GM23338 (cell line): ENCODE measurements around the gene PBX3. TPM values are rescaled to one million over a fixed set of nuclear protein-coding genes. Genes with fewer than 3 reads are reported as not detected.
A peak's percentile ranks its signal among the peaks of the same experiment; 100 is the strongest.

Experiments used
- ATAC-seq: fragments of 200-7000 bp; cut with Tn5 transposase; 3 replicates; pipeline ENCODE4 v1.9.1; 2020
- DNase-seq: peaks from one replicate; pipeline ENCODE4 v3.0.0-alpha.2; 2015; ENCODE audit warnings: low spot score
- H2AFZ ChIP-seq: fragments of 200-600 bp; sonication (generic); 2 replicates; pipeline ENCODE4 v1.8.0; 2016; ENCODE audit warnings: antibody characterized with exemption, mild to moderate bottlenecking, moderate library complexity
- H3F3A ChIP-seq: fragments of 200-600 bp; sonication (generic); replicated peaks from 2 replicates; pipeline ENCODE4 v1.8.0; 2017; ENCODE audit warnings: antibody characterized with exemption, mixed run types, low read depth
- H3K27ac ChIP-seq: fragments of 200-600 bp; sonication (generic); 2 replicates; pipeline ENCODE4 v1.6.1; 2016; ENCODE audit warnings: low read depth
- H3K27me3 ChIP-seq: fragments of 200-600 bp; sonication (generic); 2 replicates; pipeline ENCODE4 v1.8.0; 2016; ENCODE audit warnings: mild to moderate bottlenecking, mixed run types, moderate library complexity; ENCODE audit not compliant: insufficient read depth
- H3K36me3 ChIP-seq: fragments of 200-600 bp; sonication (generic); 2 replicates; pipeline ENCODE4 v1.8.0; 2016; ENCODE audit warnings: mild to moderate bottlenecking; ENCODE audit not compliant: insufficient read depth
- H3K4me1 ChIP-seq: fragments of 200-600 bp; sonication (generic); 2 replicates; pipeline ENCODE4 v1.8.0; 2016; ENCODE audit warnings: mild to moderate bottlenecking, moderate library complexity; ENCODE audit not compliant: insufficient read depth
- H3K4me2 ChIP-seq: fragments of 200-600 bp; sonication (generic); 2 replicates; pipeline ENCODE4 v1.7.1; 2017; ENCODE audit warnings: mixed run types
- H3K4me3 ChIP-seq: fragments of 200-600 bp; sonication (generic); 2 replicates; pipeline ENCODE4 v1.6.1; 2016; ENCODE audit warnings: mixed run types
- H3K79me2 ChIP-seq: fragments of 200-600 bp; sonication (generic); replicated peaks from 2 replicates; pipeline ENCODE4 v1.8.0; 2017; ENCODE audit warnings: mild to moderate bottlenecking; ENCODE audit not compliant: insufficient read depth
- H3K9me2 ChIP-seq: fragments of 200-600 bp; sonication (generic); 2 replicates; pipeline ENCODE4 v1.8.0; 2017; ENCODE audit not compliant: insufficient read depth
- H4K20me1 ChIP-seq: fragments of 200-600 bp; sonication (generic); replicated peaks from 2 replicates; pipeline ENCODE4 v1.8.0; 2017; ENCODE audit warnings: mild to moderate bottlenecking; ENCODE audit not compliant: insufficient read depth
- H3K27ac Mint-ChIP-seq: 2 replicates; pipeline ENCODE4 v1.8.0; 2020; ENCODE audit warnings: inconsistent platforms, mild to moderate bottlenecking, moderate library complexity, mixed read lengths
- H3K27me3 Mint-ChIP-seq: 3 replicates; pipeline ENCODE4 v1.8.0; 2022; ENCODE audit warnings: low read depth, mild to moderate bottlenecking, moderate library complexity, mixed read lengths, inconsistent platforms; ENCODE audit not compliant: insufficient read depth, poor library complexity
- H3K36me3 Mint-ChIP-seq: 3 replicates; pipeline ENCODE4 v1.8.0; 2021; ENCODE audit warnings: low read depth, mild to moderate bottlenecking, inconsistent platforms, moderate library complexity, mixed read lengths
- H3K4me1 Mint-ChIP-seq: 3 replicates; pipeline ENCODE4 v1.8.0; 2020; ENCODE audit warnings: mild to moderate bottlenecking, inconsistent platforms, mixed read lengths
- H3K4me3 Mint-ChIP-seq: 3 replicates; pipeline ENCODE4 v1.8.0; 2021; ENCODE audit warnings: moderate library complexity, mild to moderate bottlenecking, inconsistent platforms, mixed read lengths
- H3K9me3 Mint-ChIP-seq: 3 replicates; pipeline ENCODE4 v1.8.0; 2020; ENCODE audit warnings: moderate library complexity, mild to moderate bottlenecking, inconsistent platforms, mixed read lengths
- CREB1 ChIP-seq: fragments of 250-450 bp; sonication (Bioruptor Pico); IDR thresholded peaks from 2 replicates; pipeline ENCODE4 v1.5.0; 2020; ENCODE audit warnings: low read depth, mild to moderate bottlenecking, moderate library complexity
- EZH2 ChIP-seq: fragments of 200-600 bp; sonication (generic); IDR thresholded peaks from one replicate; pipeline ENCODE4 v1.8.0; 2017; ENCODE audit warnings: antibody characterized with exemption, mild to moderate bottlenecking, low read depth; ENCODE audit not compliant: unreplicated experiment
- EZH2phosphoT487 ChIP-seq: fragments of 200-600 bp; sonication (generic); IDR thresholded peaks from one replicate; pipeline ENCODE4 v1.8.1; 2018; ENCODE audit warnings: antibody characterized with exemption; ENCODE audit not compliant: unreplicated experiment
- JUNB ChIP-seq: IDR thresholded peaks from one replicate; pipeline ENCODE4 v1.6.1; 2016; ENCODE audit warnings: antibody characterized with exemption; ENCODE audit not compliant: unreplicated experiment
- NANOG ChIP-seq: IDR thresholded peaks from 2 replicates; pipeline ENCODE4 v1.6.1; 2016; ENCODE audit warnings: antibody characterized with exemption, borderline replicate concordance
- POLR2AphosphoS5 ChIP-seq: IDR thresholded peaks from 2 replicates; pipeline ENCODE4 v1.6.1; 2016; ENCODE audit warnings: antibody characterized with exemption, low read depth
- REST ChIP-seq: IDR thresholded peaks from one replicate; pipeline ENCODE4 v1.6.1; 2018; ENCODE audit warnings: antibody characterized with exemption; ENCODE audit not compliant: unreplicated experiment
- STAT1 ChIP-seq: IDR thresholded peaks from one replicate; pipeline ENCODE4 v1.6.1; 2016; ENCODE audit warnings: antibody characterized with exemption; ENCODE audit not compliant: unreplicated experiment
- ZNF114 ChIP-seq: fragments of 250-450 bp; sonication (Bioruptor Pico); IDR thresholded peaks from 2 replicates; pipeline ENCODE4 v1.5.0; 2020; ENCODE audit warnings: mild to moderate bottlenecking, moderate library complexity
- ZNF331 ChIP-seq: fragments of 250-450 bp; sonication (Bioruptor Pico); IDR thresholded peaks from 2 replicates; pipeline ENCODE4 v1.5.0; 2020; ENCODE audit warnings: low read depth, mild to moderate bottlenecking, moderate library complexity
- ZNF462 ChIP-seq: fragments of 250-450 bp; sonication (Bioruptor Pico); IDR thresholded peaks from 2 replicates; pipeline ENCODE4 v1.5.0; 2020; ENCODE audit warnings: mild to moderate bottlenecking, moderate library complexity
- polyA plus RNA-seq: library from polyadenylated mRNA; unstranded; fragments of >200 nt; fragmentation: Nextera tagmentation; extraction: Ambion mirVana; gene quantifications from 2 replicates; pipeline ENCODE4 v1.2.1, GENCODE V29; 2016
- total RNA-seq: library from RNA; depleted of rRNA; stranded (reverse); fragments of >200 nt; shearing (Covaris generic); gene quantifications from 2 replicates; pipeline ENCODE4 v1.2.3, GENCODE V29; 2014
- TF ChIP-seq, protein P1 (sequence below): IDR thresholded peaks from 2 replicates; pipeline ENCODE4 v1.6.1; 2016; ENCODE audit warnings: antibody characterized with exemption

Gene PBX3
- total and polyA plus RNA-seq, 2 experiments from 2014 or later: 28.9 to 50.5 TPM

- Histone ChIP-seq H3K4me2 (no peak overlapping the region), H3K27ac (peak overlapping the region; percentile 10; the same call in 1 of the 2 replicates), H3K9me2 (no peaks in the 10 kb centered on the region), H3F3A (no peaks in the 10 kb centered on the region), H4K20me1 (no peaks in the 10 kb centered on the region), H3K4me3 (no peak overlapping the region), H3K4me1 (peaks cover 47% of the 10 kb centered on the region), H3K79me2 (peaks cover 97% of the 10 kb centered on the region), H2AFZ (no peak overlapping the region), H3K27me3 (no peaks in the 10 kb centered on the region), H3K36me3 (no peaks in the 10 kb centered on the region)
- TF ChIP-seq POLR2AphosphoS5 (no peak), ZNF331 (CRISPR knock-in tag) (no peak), JUNB (no peak), NANOG (no peak), CREB1 (CRISPR knock-in tag) (no peak), EZH2phosphoT487 (no peak)
- Mint-ChIP-seq H3K36me3 (no peaks in the 10 kb centered on the region), H3K27me3 (no peaks in the 10 kb centered on the region), H3K9me3 (no peaks in the 10 kb centered on the region; the same call in 2 of the 3 replicates), H3K27ac (peak overlapping the region; percentile 43; the same call in 1 of the 2 replicates), H3K4me3 (no peak overlapping the region), H3K4me1 (peaks cover 51% of the 10 kb centered on the region)
- DNase-seq (no peak), ATAC-seq (no peak)
Measured at GRCh38 chr9:125767349-125767748, 20.2 kb downstream of the PBX3 start.

GRCh38 chr9:125768803-125769202 lies 21.6 kb downstream of the PBX3 start:
- peaks cover 98% of the 10 kb centered on the region for H3K79me2 ChIP-seq
- DNase-seq (no peak), ATAC-seq (no peak)
- Mint-ChIP-seq H3K27me3 (peaks cover under 1% of the 10 kb centered on the region), H3K36me3 (no peaks in the 10 kb centered on the region), H3K27ac (no peak overlapping the region; the same call in 1 of the 2 replicates), H3K4me1 (peaks cover 47% of the 10 kb centered on the region), H3K9me3 (no peaks in the 10 kb centered on the region; the same call in 2 of the 3 replicates), H3K4me3 (no peak overlapping the region)
- no peak overlapping the region for H2AFZ ChIP-seq
- no peak overlapping the region; the same call in 1 of the 2 replicates for H3K27ac ChIP-seq
- H3K9me2 ChIP-seq: no peaks in the 10 kb centered on the region
- H3K27me3 ChIP-seq: no peaks in the 10 kb centered on the region
- H3K4me2 ChIP-seq: no peak overlapping the region
- H4K20me1 ChIP-seq: no peaks in the 10 kb centered on the region
- no peak overlapping the region for H3K4me3 ChIP-seq
- H3F3A ChIP-seq: no peaks in the 10 kb centered on the region
- H3K4me1 ChIP-seq: peaks cover 36% of the 10 kb centered on the region
- no peaks in the 10 kb centered on the region for H3K36me3 ChIP-seq
- TF ChIP-seq ZNF331 (CRISPR knock-in tag): no peak
- TF ChIP-seq REST: no peak
- no peak for TF ChIP-seq STAT1
- TF ChIP-seq CREB1 (CRISPR knock-in tag): no peak
- TF ChIP-seq JUNB: no peak
- no peak for TF ChIP-seq EZH2
- no peak for TF ChIP-seq ZNF462 (CRISPR knock-in tag)
- no peak for TF ChIP-seq ZNF114 (CRISPR knock-in tag)
- no peak for TF ChIP-seq EZH2phosphoT487
- TF ChIP-seq, protein P1, sequence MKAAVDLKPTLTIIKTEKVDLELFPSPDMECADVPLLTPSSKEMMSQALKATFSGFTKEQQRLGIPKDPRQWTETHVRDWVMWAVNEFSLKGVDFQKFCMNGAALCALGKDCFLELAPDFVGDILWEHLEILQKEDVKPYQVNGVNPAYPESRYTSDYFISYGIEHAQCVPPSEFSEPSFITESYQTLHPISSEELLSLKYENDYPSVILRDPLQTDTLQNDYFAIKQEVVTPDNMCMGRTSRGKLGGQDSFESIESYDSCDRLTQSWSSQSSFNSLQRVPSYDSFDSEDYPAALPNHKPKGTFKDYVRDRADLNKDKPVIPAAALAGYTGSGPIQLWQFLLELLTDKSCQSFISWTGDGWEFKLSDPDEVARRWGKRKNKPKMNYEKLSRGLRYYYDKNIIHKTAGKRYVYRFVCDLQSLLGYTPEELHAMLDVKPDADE: no peak
